ENCODE measurements around the gene WRAP53.
A peak's percentile ranks its signal among the peaks of the same experiment; 100 is the strongest.
"Not testable (repeated sequence)": the region's sequence is repeated elsewhere in the genome, so short reads cannot be mapped to it uniquely, and the experiment has no call there.

Gene WRAP53
- 9.2 to 15.8 reads per million in 2 donors for total RNA-seq

- peak; percentile 93 for DNase-seq
These were observed at the start of gene WRAP53 for GRCh38 chr17:7687908-7688807. WRAP53 (plus strand) TSS chr17:7688477; CDS start chr17:7688649, 172 bp downstream.

- DNase-seq: no peak
These were observed 47.5 kb upstream of the WRAP53 start for GRCh38 chr17:7640783-7641182.

DNA sequence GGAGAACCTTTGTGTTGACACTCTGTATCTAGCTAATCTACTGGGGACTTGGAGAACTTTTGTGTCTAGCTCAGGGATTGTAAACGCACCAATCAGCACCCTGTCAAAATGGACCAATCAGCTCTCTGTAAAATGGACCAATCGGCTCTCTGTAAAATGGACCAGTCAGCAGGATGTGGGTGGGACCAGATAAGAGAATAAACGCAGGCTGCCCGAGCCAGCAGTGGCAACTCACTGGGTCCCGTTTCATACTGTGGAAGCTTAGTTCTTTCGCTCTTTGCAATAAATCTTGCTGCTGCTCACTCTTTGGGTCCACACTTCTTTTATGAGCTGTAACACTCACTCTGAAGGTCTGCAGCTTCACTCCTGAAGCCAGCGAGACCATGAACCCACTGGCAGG lies 46.6 kb upstream of the WRAP53 start:
- not testable (repeated sequence) for DNase-seq

DNA sequence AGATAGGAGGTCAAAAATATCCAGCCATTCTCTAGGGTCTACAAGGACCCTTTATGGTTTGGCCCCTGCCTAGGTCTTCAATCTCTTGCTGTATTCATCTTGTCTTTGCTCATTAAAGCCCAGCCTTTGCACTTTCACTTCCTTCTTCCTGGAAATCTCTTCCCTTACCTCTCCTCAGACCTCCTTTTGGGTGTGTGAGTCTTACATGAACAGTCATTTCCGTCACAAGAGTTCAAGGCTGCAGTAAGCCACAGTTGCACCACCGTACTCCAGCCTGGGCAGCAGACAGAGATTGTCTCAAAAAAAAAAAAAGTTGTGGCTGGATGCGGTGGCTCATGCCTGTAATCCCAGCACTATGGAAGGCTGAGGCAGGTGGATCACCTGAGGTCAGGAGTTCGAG lies 43.5 kb upstream of the WRAP53 start:
- no peak for DNase-seq

- DNase-seq: no peak
These were observed 41.8 kb upstream of the WRAP53 start for GRCh38 chr17:7646457-7646856.

- no peak for DNase-seq
These were observed 41.3 kb upstream of the WRAP53 start for GRCh38 chr17:7647018-7647417.

- peak; percentile 69 for DNase-seq
These were observed 37.7 kb upstream of the WRAP53 start, which contains the start of gene ATP1B2 for GRCh38 chr17:7650509-7651096. ATP1B2 (plus strand) TSS chr17:7650926; CDS start chr17:7651519, 593 bp downstream.

GRCh38 chr17:7651097-7651664 lies 37.1 kb upstream of the WRAP53 start:
- DNase-seq: no peak

GRCh38 chr17:7651665-7652387 lies 36.5 kb upstream of the WRAP53 start:
- DNase-seq: no peak

DNA sequence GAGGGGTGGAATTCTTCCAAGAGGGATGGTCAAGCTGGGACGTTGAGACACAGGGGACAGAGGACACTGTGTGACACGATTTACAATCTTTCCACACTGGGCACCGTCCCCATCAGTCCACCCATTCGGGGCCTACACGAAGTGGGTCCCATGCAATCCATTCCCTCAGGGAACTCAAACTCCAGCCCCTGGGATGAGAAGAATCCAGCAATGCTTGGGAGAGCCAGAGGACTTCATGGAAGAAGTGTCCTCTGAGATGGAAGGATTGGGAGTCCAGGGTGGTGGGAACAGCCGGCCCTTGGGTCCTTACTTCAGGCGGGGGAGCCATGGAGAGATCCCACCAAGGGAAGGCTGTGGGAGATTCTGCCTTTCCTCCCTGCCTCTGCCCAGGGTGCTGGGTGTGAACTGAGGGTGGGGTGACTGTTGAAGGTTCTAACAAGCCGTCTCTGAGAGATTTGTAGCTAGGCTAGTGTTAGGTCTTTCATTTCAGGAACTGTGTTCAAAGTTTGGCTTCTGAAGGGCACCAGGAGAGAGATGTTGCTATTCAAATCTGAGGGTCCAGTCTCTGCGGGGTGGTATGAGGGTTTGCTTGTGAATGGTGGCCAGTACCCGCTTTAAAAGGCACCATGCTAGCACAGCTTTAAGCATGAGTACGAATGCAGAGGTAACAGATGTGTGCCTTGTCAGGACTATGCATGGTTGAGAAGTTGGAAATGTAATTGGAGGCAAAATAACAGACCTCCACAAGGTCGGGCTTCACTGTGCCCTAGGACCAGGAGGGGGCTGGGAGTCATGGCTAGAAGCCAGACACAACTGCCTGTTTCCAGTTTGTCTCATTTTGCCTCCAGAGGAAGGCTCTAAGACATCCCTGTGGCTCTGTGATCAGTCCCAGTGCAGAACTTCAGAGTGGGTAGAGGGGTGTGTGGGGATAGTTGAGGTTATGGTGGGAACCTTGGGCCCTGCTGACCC lies 35.6 kb upstream of the WRAP53 start:
- DNase-seq: no peak

DNA sequence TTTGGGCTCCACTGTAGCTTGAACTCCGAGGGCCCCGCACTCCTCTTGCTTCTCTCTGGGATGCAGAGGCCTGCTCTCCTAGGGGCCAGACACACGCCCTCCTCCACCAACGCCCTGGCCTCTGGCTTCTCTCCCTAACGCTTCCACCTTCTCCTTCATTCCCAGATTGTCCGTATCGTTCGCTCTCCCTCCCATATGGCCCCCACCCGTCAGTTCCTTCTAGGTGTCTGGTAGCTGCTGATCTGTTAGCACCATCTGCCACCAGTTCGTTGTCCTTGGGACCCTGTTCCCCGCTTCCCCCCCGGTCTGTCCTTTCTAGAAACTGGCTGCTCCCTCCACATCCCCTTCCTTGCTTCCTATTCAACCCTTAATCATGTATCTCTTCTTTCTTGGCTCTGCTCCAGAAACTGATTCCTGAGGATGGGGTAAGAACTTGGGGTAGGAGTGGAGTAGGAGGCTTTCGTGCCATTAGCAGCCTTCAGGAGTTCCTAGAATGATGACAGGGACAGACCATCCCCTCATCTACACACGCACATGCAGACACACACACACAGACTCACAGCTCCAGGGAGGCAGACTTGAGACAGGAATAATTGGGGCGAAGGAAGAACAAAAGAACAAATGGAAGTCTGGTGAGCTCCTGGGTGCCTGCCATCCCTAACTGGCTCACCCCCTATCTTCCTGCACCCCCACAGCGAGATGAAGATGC lies 33.3 kb upstream of the WRAP53 start:
- no peak for DNase-seq

- DNase-seq: no peak
These were observed 32.8 kb upstream of the WRAP53 start for GRCh38 chr17:7655541-7655840.

- DNase-seq: no peak
These were observed 31.2 kb upstream of the WRAP53 start for GRCh38 chr17:7656958-7657609.

GRCh38 chr17:7667656-7668406 lies 20.4 kb upstream of the WRAP53 start:
- no peak for DNase-seq

GRCh38 chr17:7668482-7668881 lies 19.8 kb upstream of the WRAP53 start:
- no peak for DNase-seq

DNA sequence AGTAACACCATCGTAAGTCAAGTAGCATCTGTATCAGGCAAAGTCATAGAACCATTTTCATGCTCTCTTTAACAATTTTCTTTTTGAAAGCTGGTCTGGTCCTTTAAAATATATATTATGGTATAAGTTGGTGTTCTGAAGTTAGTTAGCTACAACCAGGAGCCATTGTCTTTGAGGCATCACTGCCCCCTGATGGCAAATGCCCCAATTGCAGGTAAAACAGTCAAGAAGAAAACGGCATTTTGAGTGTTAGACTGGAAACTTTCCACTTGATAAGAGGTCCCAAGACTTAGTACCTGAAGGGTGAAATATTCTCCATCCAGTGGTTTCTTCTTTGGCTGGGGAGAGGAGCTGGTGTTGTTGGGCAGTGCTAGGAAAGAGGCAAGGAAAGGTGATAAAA lies 15.0 kb upstream of the WRAP53 start:
- DNase-seq: no peak

GRCh38 chr17:7674934-7675333 lies 13.3 kb upstream of the WRAP53 start:
- no peak for DNase-seq

GRCh38 chr17:7676533-7676932 lies 11.7 kb upstream of the WRAP53 start:
- no peak for DNase-seq

DNA sequence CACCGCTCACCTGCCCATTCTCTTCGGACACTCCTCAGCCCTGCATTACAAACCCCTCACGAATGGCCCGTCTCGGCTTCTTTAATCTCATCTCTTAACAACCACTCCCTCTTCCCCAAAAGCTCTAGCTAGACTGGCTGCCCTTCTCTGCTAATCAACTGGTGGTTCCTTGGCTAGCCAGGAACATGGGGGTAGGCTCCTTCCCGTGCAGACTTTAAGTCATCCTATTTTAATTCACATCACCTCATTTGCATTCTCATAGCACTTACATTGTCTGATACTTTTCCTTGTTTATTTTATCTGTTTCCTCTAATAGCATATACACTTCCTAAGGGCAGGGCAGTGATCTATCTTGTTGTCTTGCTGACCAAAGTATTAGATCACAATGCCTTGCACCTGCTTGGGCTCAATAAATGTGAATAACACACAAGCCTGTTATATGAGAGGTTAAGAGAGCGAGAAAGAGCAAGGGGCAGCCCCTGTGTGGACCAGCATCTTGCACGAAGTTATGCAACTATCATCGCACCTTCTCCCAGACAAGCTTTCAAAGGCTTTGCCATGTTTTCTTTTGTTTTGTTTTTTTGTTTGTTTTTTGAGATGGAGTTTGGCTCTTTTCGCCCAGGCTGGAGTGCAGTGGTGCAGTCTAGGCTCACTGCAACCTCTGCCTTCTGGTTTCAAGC lies 10.7 kb upstream of the WRAP53 start:
- no peak for DNase-seq

Measured in T-helper 9 cell (primary cell).